ENCODE results near the gene SLC26A8.

Gene SLC26A8

DNA sequence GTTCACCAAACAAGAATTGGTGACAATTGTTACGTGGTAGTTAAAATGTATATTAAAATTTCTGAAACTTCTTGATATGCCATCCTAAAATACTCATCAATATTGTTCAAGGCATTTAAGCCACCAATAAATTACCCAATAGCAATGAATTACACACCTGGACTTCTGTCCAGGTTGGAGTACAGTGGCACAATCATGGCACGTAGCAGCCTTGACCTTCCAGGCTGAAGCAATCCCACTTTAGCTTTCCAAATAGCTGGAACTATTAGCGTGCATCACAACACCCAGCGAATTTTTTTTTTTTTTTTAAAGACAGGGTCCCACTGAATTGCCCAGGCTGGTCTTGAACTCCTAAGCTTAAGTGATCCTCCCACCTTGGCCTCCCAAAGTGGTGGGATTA is 120.8 kb downstream of the SLC26A8 start:
- H3K9me3 ChIP-seq (ENCODE audit: control insufficient read depth, insufficient read depth, low read length): no peaks in the 10 kb centered on the region
- H3K4me3 ChIP-seq (ENCODE audit: low read depth, low read length): no peak overlapping the region
- H3K27me3 ChIP-seq (ENCODE audit: control insufficient read depth, insufficient read depth, low read length): no peaks in the 10 kb centered on the region
- H3K4me1 ChIP-seq (ENCODE audit: control insufficient read depth, insufficient read depth, low read length): no peaks in the 10 kb centered on the region
- no peak overlapping the region for H3K9ac ChIP-seq (ENCODE audit: low read depth, low read length)
- no peaks in the 10 kb centered on the region for H3K36me3 ChIP-seq (ENCODE audit: control insufficient read depth, insufficient read depth, low read length)

DNA sequence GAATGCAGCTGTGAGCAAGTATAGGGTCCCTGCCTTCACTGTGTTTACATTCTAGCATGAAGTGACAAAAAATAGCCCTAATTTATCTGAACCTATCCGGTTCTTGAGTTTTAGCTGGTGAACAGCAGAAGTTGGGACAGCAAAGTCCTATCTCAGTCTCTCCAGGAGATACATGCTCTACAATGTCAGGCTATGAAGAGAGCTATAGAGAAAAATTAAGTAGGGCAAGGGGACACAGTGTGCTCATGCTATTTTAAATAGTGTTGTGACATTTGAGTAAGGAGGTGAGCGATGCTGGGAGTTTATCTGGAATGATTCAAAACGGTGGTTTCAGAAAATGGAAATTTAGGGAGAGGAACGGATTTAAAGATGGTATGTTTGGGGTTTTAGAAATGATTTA is 124.0 kb downstream of the SLC26A8 start:
- Histone ChIP-seq H3K9me3 (ENCODE audit: control insufficient read depth, insufficient read depth, low read length) (no peaks in the 10 kb centered on the region), H3K36me3 (ENCODE audit: control insufficient read depth, insufficient read depth, low read length) (no peaks in the 10 kb centered on the region)

DNA sequence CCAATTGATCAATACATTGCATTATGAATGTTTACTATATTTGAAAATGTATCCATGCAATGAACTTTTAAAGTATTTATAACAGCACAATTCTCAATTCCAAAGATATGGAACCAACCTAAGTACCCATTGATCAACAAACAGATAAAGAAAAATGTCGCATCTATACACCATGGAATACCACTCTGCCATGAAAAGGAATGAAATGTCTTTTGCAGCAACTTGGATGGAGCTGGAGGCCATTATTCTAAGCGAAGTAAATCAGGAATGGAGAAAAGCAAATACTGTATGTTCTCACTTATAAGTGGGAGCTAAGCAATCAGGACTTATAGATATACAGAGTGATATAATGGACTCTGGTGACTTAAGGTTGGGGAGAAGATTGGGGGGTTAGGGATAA is 126.4 kb downstream of the SLC26A8 start:
- Histone ChIP-seq H3K9ac (ENCODE audit: low read depth, low read length) (no peak overlapping the region), H3K36me3 (ENCODE audit: control insufficient read depth, insufficient read depth, low read length) (no peaks in the 10 kb centered on the region), H3K4me3 (ENCODE audit: low read depth, low read length) (no peak overlapping the region), H3K27me3 (ENCODE audit: control insufficient read depth, insufficient read depth, low read length) (no peaks in the 10 kb centered on the region), H3K9me3 (ENCODE audit: control insufficient read depth, insufficient read depth, low read length) (no peaks in the 10 kb centered on the region), H3K4me1 (ENCODE audit: control insufficient read depth, insufficient read depth, low read length) (peaks cover 9% of the 10 kb centered on the region)

More for the DNA sequence above, 124.0 kb downstream of the SLC26A8 start:
- H3K9ac ChIP-seq (ENCODE audit: low read depth, low read length): no peak overlapping the region
- H3K27me3 ChIP-seq (ENCODE audit: control insufficient read depth, insufficient read depth, low read length): no peaks in the 10 kb centered on the region
- H3K4me3 ChIP-seq (ENCODE audit: low read depth, low read length): no peak overlapping the region
- H3K4me1 ChIP-seq (ENCODE audit: control insufficient read depth, insufficient read depth, low read length): peaks cover 5% of the 10 kb centered on the region

DNA sequence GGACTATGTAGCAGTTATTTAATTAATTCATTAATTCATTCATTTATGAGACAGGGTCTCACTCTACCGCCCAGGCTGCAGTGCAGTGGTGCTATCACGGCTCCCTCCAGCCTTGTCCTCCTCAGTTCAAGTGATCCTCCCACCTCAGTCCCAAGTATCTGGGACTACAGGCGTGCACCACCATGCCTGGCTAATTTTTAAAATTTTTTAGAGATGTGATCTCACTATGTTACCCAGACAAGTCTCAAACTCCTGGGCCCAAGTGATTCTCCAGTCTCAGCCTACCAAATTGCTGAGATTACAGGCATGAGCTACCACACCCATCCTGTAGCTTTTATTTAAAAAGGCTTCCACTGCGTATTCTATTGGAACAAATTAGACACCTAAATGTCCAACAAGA is 127.0 kb downstream of the SLC26A8 start:
- Histone ChIP-seq H3K36me3 (ENCODE audit: control insufficient read depth, insufficient read depth, low read length) (no peaks in the 10 kb centered on the region), H3K4me3 (ENCODE audit: low read depth, low read length) (no peak overlapping the region), H3K27me3 (ENCODE audit: control insufficient read depth, insufficient read depth, low read length) (no peaks in the 10 kb centered on the region), H3K9me3 (ENCODE audit: control insufficient read depth, insufficient read depth, low read length) (no peaks in the 10 kb centered on the region), H3K4me1 (ENCODE audit: control insufficient read depth, insufficient read depth, low read length) (peaks cover 9% of the 10 kb centered on the region), H3K9ac (ENCODE audit: low read depth, low read length) (no peak overlapping the region)

DNA sequence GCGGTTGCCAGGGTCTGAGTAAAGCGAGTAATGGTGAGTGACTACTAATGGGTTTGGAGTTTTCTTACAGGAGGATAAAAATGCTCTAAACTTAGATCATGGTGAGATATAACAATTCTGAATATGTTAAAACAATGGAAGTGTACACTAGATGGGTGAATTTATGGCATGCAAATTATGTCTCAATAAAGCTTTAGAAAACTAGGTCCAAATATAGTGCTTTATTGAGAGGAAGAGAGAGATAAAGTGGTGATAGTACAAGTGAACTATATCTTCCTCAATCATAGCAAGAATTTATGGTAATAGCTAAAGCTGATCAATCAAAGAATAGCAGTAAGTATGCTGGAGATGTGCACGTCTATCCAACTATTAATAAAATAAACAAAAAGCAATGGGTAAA is 127.4 kb downstream of the SLC26A8 start:
- no peaks in the 10 kb centered on the region for H3K9me3 ChIP-seq (ENCODE audit: control insufficient read depth, insufficient read depth, low read length)
- H3K4me1 ChIP-seq (ENCODE audit: control insufficient read depth, insufficient read depth, low read length): peaks cover 9% of the 10 kb centered on the region
- no peak overlapping the region for H3K4me3 ChIP-seq (ENCODE audit: low read depth, low read length)
- no peaks in the 10 kb centered on the region for H3K27me3 ChIP-seq (ENCODE audit: control insufficient read depth, insufficient read depth, low read length)
- H3K36me3 ChIP-seq (ENCODE audit: control insufficient read depth, insufficient read depth, low read length): no peaks in the 10 kb centered on the region
- no peak overlapping the region for H3K9ac ChIP-seq (ENCODE audit: low read depth, low read length)

DNA sequence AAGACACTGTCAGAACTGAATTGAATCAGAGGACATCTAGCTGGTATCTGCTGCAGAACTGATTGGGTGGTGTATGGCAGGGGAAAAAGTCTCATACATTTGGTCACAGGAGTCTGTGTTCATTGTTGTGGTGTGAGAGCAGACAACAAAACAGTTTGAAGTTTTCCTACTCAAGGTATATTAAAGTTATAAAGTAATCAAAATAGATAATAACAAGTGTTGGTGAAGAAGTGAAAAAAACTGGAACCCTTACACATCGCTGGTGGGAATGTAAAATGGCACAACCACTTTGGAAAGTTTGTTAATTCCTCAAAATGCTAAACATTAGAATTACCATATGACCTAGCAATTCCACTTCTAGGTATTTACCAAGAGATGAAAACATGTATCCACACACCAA is 128.2 kb downstream of the SLC26A8 start:
- peaks cover 9% of the 10 kb centered on the region for H3K4me1 ChIP-seq (ENCODE audit: control insufficient read depth, insufficient read depth, low read length)
- no peak overlapping the region for H3K4me3 ChIP-seq (ENCODE audit: low read depth, low read length)
- H3K27me3 ChIP-seq (ENCODE audit: control insufficient read depth, insufficient read depth, low read length): no peaks in the 10 kb centered on the region
- no peaks in the 10 kb centered on the region for H3K36me3 ChIP-seq (ENCODE audit: control insufficient read depth, insufficient read depth, low read length)
- no peaks in the 10 kb centered on the region for H3K9me3 ChIP-seq (ENCODE audit: control insufficient read depth, insufficient read depth, low read length)
- H3K9ac ChIP-seq (ENCODE audit: low read depth, low read length): no peak overlapping the region

DNA sequence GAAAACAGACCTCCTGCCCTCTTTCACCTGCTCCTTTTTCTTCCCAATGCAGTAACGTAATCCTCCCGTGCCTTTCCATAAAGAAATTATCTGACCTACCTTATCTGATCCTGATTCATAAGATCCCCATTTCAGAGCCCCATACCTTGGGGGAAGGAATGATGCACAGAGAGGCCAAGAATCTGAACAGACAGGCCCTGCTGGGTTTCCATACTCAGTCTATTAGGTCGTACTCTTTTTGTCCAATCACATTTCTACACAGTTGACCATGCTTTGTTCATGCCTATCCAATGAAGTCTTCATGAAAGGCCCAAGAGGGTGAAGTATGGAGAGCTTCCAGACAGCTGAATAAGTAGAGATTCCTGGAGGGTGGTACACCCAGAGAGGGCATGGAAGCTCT is 128.9 kb downstream of the SLC26A8 start:
- H3K4me3 ChIP-seq (ENCODE audit: low read depth, low read length): no peak overlapping the region
- H3K9me3 ChIP-seq (ENCODE audit: control insufficient read depth, insufficient read depth, low read length): no peaks in the 10 kb centered on the region
- no peaks in the 10 kb centered on the region for H3K27me3 ChIP-seq (ENCODE audit: control insufficient read depth, insufficient read depth, low read length)
- peaks cover 9% of the 10 kb centered on the region for H3K4me1 ChIP-seq (ENCODE audit: control insufficient read depth, insufficient read depth, low read length)
- no peak overlapping the region for H3K9ac ChIP-seq (ENCODE audit: low read depth, low read length)
- no peaks in the 10 kb centered on the region for H3K36me3 ChIP-seq (ENCODE audit: control insufficient read depth, insufficient read depth, low read length)

DNA sequence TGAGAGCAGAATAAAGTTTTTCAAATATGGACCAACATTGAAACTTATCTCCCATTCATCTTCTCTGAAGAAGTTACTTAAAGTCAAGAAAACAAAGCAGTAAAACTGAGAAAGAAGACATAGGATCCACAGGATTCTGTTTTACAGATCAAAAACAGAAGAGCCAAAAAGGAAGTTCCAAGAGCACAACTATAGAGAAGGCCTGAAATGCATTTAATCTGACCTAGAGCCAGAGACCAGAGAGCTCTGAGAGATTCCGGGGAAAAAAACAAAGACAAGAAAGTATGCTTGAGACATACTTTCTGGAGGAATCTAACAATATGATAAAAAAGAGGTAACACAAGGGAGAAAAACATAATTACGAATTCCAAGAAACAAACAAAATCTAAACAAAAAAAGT is 129.7 kb downstream of the SLC26A8 start:
- H3K4me3 ChIP-seq (ENCODE audit: low read depth, low read length): no peak overlapping the region
- H3K36me3 ChIP-seq (ENCODE audit: control insufficient read depth, insufficient read depth, low read length): no peaks in the 10 kb centered on the region
- H3K9ac ChIP-seq (ENCODE audit: low read depth, low read length): no peak overlapping the region
- H3K9me3 ChIP-seq (ENCODE audit: control insufficient read depth, insufficient read depth, low read length): no peaks in the 10 kb centered on the region
- H3K27me3 ChIP-seq (ENCODE audit: control insufficient read depth, insufficient read depth, low read length): no peaks in the 10 kb centered on the region
- peaks cover 9% of the 10 kb centered on the region for H3K4me1 ChIP-seq (ENCODE audit: control insufficient read depth, insufficient read depth, low read length)
